Esophagus squamous epithelium (tissue), 4 donors: ENCODE results near the gene EPB41L4A.

Source experiments
- CTCF ChIP-seq, 6 experiments: fragments of 450-650 bp in 4 of 6; fragments of 200-600 bp in 2 of 6; sonication (generic) in 2 of 6; IDR thresholded peaks; one replicate each; pipeline ENCODE4 v1.5.1; 2016 to 2019; ENCODE audit warnings: antibody characterized with exemption in 6 of 6, mild to moderate bottlenecking in 4 of 6, moderate library complexity in 4 of 6
- POLR2A ChIP-seq, 4 donors: fragments of 450-650 bp; IDR thresholded peaks; one replicate each; pipeline ENCODE4 v1.6.1; 2017; ENCODE audit warnings: antibody characterized with exemption in 4 of 4, mild to moderate bottlenecking in 4 of 4, moderate library complexity in 3 of 4

GRCh38 chr5:112372543-112372942 is 46.5 kb downstream of the EPB41L4A start:
- TF ChIP-seq CTCF (IDR thresholded peaks at IDR 0.05): no peak
- TF ChIP-seq POLR2A (IDR thresholded peaks at IDR 0.05): no peak
